GM12864 (cell line): ENCODE measurements around the gene ADCY9.

Experiments
- DNase-seq: peaks from one replicate; pipeline ENCODE4 v3.0.0-alpha.2; 2011; ENCODE audit warnings: low read depth
- H3K4me3 ChIP-seq: 2 replicates; pipeline ENCODE4 v1.5.1; 2011; ENCODE audit warnings: mild to moderate bottlenecking, low read depth, low read length, control low read depth
- TF ChIP-seq, protein P1 (sequence below): IDR thresholded peaks from 2 replicates; pipeline ENCODE4 v1.5.1; 2011; ENCODE audit warnings: low read depth, mild to moderate bottlenecking, moderate library complexity, low read length, control low read depth, inconsistent platforms; ENCODE audit errors: missing control alignments

The ADCY9 gene

DNA sequence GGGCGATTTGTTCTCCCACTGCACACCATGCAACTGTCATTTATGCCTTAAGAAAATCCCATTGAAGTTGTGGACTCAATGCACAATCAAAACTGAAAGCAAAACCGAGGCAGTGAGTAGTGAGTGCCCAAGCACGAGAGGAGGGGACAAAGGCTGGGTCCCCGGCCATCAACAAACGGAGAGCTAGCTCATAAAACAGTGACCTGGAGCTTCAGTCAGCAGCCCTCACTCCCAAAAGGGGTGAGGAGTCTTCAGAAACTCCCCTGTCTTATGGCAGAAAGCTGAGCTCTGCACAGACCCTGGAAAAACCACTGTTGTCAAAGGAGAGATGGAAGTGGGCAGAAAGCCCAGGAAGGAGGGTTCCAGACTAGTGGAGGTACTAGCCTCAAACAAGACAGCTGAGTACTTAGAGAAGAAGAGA lies 96.9 kb downstream of the ADCY9 start:
- TF ChIP-seq, protein P1, sequence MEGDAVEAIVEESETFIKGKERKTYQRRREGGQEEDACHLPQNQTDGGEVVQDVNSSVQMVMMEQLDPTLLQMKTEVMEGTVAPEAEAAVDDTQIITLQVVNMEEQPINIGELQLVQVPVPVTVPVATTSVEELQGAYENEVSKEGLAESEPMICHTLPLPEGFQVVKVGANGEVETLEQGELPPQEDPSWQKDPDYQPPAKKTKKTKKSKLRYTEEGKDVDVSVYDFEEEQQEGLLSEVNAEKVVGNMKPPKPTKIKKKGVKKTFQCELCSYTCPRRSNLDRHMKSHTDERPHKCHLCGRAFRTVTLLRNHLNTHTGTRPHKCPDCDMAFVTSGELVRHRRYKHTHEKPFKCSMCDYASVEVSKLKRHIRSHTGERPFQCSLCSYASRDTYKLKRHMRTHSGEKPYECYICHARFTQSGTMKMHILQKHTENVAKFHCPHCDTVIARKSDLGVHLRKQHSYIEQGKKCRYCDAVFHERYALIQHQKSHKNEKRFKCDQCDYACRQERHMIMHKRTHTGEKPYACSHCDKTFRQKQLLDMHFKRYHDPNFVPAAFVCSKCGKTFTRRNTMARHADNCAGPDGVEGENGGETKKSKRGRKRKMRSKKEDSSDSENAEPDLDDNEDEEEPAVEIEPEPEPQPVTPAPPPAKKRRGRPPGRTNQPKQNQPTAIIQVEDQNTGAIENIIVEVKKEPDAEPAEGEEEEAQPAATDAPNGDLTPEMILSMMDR: no peak
- no peak for DNase-seq
- H3K4me3 ChIP-seq: no peak overlapping the region; the same call in 1 of the 2 replicates

DNA sequence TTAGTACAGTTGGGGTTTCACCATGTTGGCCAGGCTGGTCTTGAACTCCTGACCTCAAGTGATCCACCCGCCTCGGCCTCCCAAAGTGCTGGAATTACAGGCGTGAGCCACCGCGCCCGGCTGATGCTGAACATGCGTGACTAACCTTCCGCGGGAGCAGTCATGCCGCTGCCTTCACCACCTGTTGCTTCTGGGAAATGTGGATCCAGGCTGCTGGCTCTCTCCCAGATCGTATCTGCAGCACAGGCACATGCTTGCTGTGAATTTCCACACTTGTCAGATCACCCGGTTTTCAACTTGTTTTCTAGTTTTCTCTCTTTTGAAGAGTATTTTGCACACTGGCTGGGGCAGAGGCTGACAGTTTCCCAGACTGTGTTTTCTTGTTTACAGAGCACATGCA lies 97.9 kb downstream of the ADCY9 start:
- H3K4me3 ChIP-seq: no peak overlapping the region
- DNase-seq: no peak
- TF ChIP-seq, protein P1: no peak

DNA sequence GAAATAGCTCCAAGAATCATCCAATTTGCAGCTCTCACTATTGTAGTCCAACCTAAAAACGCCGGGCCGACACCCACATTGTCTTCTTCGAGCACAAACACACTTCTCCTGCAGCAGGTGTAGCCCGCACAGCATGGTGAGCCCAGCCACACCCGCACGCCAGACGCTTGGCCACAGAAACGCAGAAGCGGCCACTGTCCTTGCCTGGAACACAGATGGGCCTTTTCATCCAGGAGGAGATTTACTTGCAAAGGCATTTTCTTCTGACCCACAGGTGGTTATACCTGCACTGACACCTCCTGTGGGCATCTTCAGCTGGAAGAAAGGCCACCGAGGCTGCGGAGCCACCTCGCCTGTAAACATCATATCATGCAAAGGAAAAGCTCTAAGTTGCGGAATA lies 98.4 kb downstream of the ADCY9 start:
- DNase-seq: no peak
- TF ChIP-seq, protein P1: no peak
- H3K4me3 ChIP-seq: no peak overlapping the region

DNA sequence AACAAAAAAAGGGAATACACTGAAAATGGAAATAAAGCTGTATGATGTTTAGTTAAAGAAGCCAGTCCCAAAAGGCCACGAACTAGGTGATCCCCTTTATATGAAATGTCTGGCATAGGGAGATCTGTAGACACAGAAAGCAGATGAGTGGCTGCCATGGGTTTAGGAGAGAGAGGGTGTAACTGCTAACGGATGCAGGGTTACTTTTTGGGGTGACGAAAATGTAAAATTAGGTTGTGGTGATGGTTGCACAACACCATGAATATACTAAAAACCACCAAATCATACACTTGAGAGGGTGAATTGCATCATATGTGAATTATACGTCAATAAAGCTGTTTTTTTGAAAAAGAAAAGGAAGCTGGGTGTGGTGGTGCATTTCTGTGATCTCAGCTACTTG lies 99.6 kb downstream of the ADCY9 start:
- H3K4me3 ChIP-seq: no peak overlapping the region
- DNase-seq: no peak
- TF ChIP-seq, protein P1: no peak

DNA sequence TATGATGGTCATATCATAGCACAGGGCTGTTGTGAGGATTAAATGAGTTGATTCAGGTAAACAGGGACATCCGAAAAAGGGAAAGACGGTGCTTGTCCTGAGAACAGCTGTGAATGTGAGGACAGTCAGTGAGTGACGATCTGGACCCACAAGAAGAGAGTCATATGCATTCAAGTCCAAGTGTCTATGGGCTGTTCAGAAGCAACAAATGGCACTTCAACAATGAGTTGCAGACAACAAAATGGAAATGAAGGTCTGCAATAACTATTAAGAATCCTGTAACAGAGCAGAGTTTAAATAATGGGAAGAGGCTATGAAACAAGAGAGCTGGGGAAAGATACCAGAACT lies 100.3 kb downstream of the ADCY9 start:
- DNase-seq: no peak
- TF ChIP-seq, protein P1: no peak
- no peak overlapping the region for H3K4me3 ChIP-seq

DNA sequence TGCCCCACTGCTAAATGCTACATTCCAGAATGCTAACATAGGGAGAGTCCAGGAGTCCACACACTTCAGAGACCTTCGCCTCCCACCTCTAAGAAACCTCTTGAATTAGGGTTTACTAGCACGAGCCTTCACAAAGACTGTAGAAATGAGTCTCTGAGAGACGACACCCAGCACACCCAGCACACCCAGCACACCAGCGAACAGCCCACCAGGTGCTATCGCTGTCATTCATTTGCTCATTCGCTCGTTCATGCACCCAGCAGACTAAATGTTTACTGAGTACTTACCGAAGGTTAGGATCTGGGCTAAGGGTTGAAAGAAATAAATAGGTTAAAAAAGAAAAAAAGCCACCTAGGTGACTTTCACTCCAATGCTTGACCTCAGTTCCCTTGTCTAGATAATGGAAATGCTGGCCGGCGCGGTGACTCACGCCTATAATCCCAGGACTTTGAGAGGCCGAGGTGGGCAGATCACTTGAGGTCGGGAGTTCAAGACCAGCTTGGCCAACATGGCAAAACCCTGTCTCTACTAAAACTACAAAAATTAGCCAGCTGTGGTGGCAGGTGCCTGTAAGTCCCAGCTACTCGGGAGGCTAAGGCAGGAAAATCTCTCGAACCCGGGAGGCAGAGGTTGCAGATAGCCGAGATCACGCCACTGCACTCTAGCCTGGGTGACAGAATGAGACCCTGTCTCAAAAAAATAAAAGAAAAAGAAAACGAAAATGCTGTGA lies 100.8 kb downstream of the ADCY9 start:
- H3K4me3 ChIP-seq: no peak overlapping the region
- TF ChIP-seq, protein P1: no peak
- no peak for DNase-seq
